Measurements from ENCODE around the gene RAVER1.

The RAVER1 gene

GRCh38 chr19:10266706-10267105, 66.6 kb downstream of the RAVER1 start:
- no peak for DNase-seq
